Right atrium auricular region (tissue), 2 donors: ENCODE measurements around the gene TAOK1. TPM values are rescaled to one million over a fixed set of nuclear protein-coding genes. Genes with fewer than 3 reads are reported as not detected.

Experiments
- DNase-seq: peaks from one replicate; pipeline ENCODE4 v3.0.0-alpha.2; 2019; ENCODE audit warnings: low spot score
- H3K27ac ChIP-seq, 2 donors: fragments of 200-600 bp; sonication (generic); 1 replicate in 1 of 2; 2 replicates in 1 of 2; pipeline ENCODE4 v1.5.1; 2016 to 2019
- H3K27me3 ChIP-seq, 2 donors: fragments of 200-600 bp; sonication (generic); one replicate each; pipeline versions ENCODE4 v1.5.1 to v1.6.0; 2017 to 2019
- H3K36me3 ChIP-seq: fragments of 200-600 bp; sonication (generic); one replicate; pipeline ENCODE4 v1.5.1; 2016
- H3K4me1 ChIP-seq, 2 donors: fragments of 200-600 bp; sonication (generic); one replicate each; pipeline versions ENCODE4 v1.5.1 to v1.6.0; 2017 to 2019
- H3K4me3 ChIP-seq, 2 donors: fragments of 200-600 bp; sonication (generic); 1 replicate in 1 of 2; 2 replicates in 1 of 2; pipeline ENCODE4 v1.5.1; 2017 to 2019; ENCODE audit warnings: mild to moderate bottlenecking in 1 of 2, moderate library complexity in 1 of 2
- H3K9me3 ChIP-seq, 2 donors: fragments of 200-600 bp; sonication (generic); one replicate each; pipeline ENCODE4 v1.5.1; 2019
- total RNA-seq, 2 donors: library from RNA; depleted of rRNA; stranded (reverse); fragments of >200 nt; gene quantifications; one replicate each; pipeline ENCODE4 v1.1.0, GENCODE V29; 2016
- TF ChIP-seq, protein P1 (sequence below), 2 donors: fragments of 200-600 bp; sonication (generic); IDR thresholded peaks; one replicate each; pipeline ENCODE4 v1.5.1; 2019; ENCODE audit warnings: antibody characterized with exemption in 2 of 2

TAOK1 gene
- total RNA-seq, 2 donors from 2014 or later, result 42.9 to 45.1 TPM

DNA sequence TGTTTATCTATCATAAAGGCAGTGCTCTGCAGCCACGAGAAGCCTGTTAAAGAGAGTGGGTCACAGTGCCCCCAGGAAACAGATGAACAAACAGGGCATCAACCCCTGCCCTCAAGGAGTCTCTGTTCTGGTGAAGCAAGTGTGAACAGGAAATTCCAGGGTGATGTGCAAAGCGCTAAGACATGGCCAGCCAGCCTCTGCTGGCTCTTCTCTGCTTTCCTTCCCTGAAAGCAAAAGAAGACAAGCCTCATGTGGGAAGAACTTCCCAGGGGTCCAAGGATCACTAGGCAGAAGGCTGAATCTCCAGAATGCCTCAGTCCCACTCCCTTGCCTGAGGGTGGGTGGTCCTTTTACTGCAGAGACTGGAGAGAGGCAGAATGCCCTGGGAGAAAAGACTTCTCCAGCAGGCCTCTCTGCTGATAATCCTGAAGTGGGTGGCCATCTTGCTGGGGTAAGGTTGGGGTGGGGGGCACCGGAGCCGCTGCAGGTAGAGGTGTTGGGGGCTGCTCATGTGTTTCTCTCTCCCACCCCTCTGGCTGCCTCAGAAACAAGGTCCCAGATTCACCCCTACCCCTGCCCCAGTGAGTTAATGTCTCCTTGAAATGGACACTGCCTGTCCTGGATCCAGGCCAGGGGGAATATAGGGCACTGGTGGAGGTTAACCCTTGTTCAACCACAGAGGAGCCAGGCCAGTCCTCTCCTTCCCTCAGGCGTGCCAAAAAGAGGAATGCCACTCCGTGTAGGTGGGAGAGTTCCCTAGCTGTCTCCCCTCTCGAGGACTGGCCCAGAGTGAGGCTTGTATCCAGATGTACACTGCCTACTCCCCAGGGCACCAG is 205.2 kb downstream of the TAOK1 start:
- DNase-seq, result no peak
- TF ChIP-seq, protein P1, sequence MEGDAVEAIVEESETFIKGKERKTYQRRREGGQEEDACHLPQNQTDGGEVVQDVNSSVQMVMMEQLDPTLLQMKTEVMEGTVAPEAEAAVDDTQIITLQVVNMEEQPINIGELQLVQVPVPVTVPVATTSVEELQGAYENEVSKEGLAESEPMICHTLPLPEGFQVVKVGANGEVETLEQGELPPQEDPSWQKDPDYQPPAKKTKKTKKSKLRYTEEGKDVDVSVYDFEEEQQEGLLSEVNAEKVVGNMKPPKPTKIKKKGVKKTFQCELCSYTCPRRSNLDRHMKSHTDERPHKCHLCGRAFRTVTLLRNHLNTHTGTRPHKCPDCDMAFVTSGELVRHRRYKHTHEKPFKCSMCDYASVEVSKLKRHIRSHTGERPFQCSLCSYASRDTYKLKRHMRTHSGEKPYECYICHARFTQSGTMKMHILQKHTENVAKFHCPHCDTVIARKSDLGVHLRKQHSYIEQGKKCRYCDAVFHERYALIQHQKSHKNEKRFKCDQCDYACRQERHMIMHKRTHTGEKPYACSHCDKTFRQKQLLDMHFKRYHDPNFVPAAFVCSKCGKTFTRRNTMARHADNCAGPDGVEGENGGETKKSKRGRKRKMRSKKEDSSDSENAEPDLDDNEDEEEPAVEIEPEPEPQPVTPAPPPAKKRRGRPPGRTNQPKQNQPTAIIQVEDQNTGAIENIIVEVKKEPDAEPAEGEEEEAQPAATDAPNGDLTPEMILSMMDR (IDR thresholded peaks at IDR 0.05), result no peak
- H3K36me3 ChIP-seq, result no peaks in the 10 kb centered on the region
- no peaks in the 10 kb centered on the region for H3K9me3 ChIP-seq
- no peak overlapping the region for H3K27ac ChIP-seq
- H3K4me1 ChIP-seq, result peaks cover 0 to 52% of the 10 kb centered on the region in 2 donors
- H3K27me3 ChIP-seq, result no peaks in the 10 kb centered on the region
- no peak overlapping the region for H3K4me3 ChIP-seq

DNA sequence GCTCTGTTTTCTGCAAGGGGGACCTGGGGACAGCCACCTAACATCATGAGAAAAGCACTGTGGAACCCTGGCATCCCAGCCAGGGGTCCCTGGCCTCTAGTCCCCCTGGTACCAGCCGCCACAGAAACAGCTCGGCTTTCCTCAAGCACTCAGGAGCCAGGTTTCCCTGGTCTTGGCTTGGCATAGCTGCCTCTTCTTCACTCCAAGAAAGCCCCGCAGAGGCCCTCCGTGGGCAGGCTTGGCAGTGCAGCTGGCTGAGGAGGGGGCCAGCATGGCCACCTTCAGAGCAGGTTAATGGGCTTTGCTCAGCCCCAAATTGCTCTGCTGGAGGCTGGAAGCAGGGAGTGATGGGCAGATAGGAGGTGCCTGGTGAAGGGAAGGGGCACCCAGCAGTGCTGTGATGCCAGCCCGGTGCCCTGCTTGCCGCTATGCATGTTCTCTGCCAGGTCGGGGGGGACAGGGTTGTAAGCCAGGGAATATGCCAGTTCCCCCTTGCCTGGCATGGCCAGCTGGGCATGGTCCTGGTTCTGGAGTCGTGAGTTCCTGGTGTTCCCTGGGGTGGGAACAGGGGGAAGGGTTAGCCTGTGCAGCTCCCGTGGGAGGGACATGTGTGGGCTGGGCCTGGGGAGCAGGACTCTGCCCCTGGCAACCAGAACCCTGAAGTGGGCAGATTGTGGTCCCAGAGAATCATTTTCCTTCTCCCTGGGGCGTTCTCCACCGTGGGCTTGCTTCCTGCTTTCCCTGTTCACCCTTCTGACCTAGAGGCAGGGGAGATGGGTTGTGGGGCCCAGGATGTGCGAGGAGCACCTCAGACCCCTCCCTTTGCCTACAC is 206.0 kb downstream of the TAOK1 start:
- no peaks in the 10 kb centered on the region for H3K9me3 ChIP-seq
- H3K27me3 ChIP-seq, result no peaks in the 10 kb centered on the region
- TF ChIP-seq, protein P1 (IDR thresholded peaks at IDR 0.05), result no peak
- no peak overlapping the region for H3K4me3 ChIP-seq
- DNase-seq, result no peak
- no peak overlapping the region for H3K27ac ChIP-seq
- peaks cover 0 to 44% of the 10 kb centered on the region in 2 donors for H3K4me1 ChIP-seq
- no peaks in the 10 kb centered on the region for H3K36me3 ChIP-seq

DNA sequence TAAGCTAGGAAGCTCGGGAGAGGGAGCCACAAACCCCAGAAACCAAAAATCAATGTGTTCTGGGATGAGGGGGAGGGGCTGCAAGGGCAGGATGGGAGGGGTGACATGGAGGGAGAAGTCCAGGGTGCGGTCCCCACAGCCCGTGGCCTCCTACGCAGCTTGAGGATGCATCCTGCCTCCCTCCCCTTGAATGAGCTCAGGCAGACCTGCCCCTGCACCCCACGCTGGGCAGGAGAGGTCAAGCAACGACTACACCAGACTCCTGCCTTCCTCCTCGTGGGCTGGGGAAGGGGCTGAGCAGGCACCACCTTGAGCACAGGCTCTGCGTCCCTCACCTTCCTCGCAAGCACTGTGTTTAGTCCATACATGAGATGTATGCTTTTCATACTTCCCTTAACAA is 206.6 kb downstream of the TAOK1 start:
- no peak for DNase-seq
- no peaks in the 10 kb centered on the region for H3K9me3 ChIP-seq
- no peaks in the 10 kb centered on the region for H3K27me3 ChIP-seq
- no peaks in the 10 kb centered on the region for H3K36me3 ChIP-seq
- no peak overlapping the region for H3K27ac ChIP-seq
- TF ChIP-seq, protein P1 (IDR thresholded peaks at IDR 0.05), result no peak
- H3K4me3 ChIP-seq, result no peak overlapping the region
- H3K4me1 ChIP-seq, result peaks cover 0 to 38% of the 10 kb centered on the region in 2 donors

DNA sequence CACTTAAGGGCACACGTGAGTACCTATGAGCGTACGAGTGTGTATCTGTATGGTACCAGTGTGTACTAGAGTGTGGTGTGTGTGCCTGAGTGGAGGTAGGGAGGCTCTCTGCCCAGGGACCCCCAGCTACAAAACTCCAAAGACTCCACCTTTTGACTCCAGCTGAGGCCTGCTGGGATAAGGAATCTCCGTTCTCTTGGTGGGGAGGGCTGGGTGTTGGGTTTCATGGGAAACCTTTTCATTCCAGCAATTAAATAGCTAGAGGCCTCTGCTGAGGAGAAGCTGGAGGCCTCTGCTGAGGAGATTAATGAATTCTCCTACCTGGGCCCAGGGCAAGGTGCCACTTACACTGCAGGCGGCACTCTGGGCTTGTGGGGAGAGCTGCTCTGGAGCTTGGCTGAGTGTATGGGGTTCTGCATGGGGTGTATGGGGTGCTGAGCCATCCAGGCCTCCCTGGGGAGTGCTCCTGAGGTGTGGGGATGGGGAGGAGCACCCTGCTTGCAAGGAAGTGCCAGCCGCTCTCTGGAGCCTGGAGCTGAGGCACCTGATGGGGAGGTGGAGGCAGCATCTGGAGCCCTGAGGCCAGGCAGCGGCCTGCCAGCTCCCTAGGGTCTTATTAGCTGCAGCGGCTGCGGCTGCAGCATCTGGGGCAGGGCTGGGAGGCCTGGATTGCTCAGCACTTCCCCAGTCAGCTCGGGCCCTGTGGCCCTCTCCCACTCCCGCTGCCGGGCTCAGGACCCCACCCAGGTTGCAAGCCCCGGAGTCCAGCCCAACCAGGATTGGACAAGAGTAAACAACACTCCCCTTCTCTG is 207.4 kb downstream of the TAOK1 start:
- H3K27ac ChIP-seq, result no peak overlapping the region
- H3K4me3 ChIP-seq, result no peak overlapping the region
- no peaks in the 10 kb centered on the region for H3K27me3 ChIP-seq
- H3K36me3 ChIP-seq, result no peaks in the 10 kb centered on the region
- DNase-seq, result no peak
- peaks cover 0 to 30% of the 10 kb centered on the region in 2 donors for H3K4me1 ChIP-seq
- no peaks in the 10 kb centered on the region for H3K9me3 ChIP-seq
- TF ChIP-seq, protein P1 (IDR thresholded peaks at IDR 0.05), result no peak

Other genes starting within 250 kb of the TAOK1 start
- gene MYO18A, start 210.0 kb upstream of the TAOK1 start, total RNA-seq, result 100 to 1,000 TPM; 159 to 219 TPM
- gene CRYBA1, start 143.5 kb upstream of the TAOK1 start, total RNA-seq, result not detected
- gene NUFIP2, start 96.2 kb upstream of the TAOK1 start, total RNA-seq, result 10 to 100 TPM; 25.4 to 27.0 TPM
- 1 to 10 TPM; 9.0 to 9.5 TPM for gene ABHD15, start 176.7 kb downstream of the TAOK1 start, total RNA-seq
- gene TP53I13, start 178.3 kb downstream of the TAOK1 start, total RNA-seq, result 10 to 100 TPM; 48.8 to 67.0 TPM
- gene GIT1, start 199.3 kb downstream of the TAOK1 start, total RNA-seq, result 10 to 100 TPM; 26.7 to 48.1 TPM
- 1 to 10 TPM; 6.6 to 8.3 TPM for gene ANKRD13B, start 202.8 kb downstream of the TAOK1 start, total RNA-seq
- gene CORO6, start 232.5 kb downstream of the TAOK1 start, total RNA-seq, result 10 to 100 TPM; 65.0 to 87.6 TPM